NCI-H345 treated with DMSO at 0.1 percent for 48 hours (cell line): ENCODE data around the gene KIF19.

ENCODE experiments used
- DNase-seq: peaks from one replicate; lab custom pipeline; 2025; ENCODE audit not compliant: unreplicated experiment; lab: John Stamatoyannopoulos, UW

The KIF19 gene

DNA sequence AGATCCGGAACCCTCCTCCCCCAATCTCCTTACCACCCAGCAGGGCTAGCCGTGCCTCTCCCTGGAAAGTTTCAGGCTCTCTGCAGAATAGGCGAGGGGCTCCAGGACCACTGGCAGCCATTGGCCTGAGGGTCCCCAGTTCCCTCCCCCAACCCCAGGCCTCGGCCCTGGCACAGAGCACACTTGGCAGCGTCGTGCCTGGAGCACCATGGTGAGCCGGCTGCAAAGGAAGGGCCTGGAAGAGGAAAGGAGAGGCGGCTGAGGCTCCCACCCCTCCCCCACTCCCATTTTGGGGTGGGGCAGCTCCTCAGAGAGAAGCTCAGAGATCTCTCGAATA is 36.0 kb downstream of the KIF19 start:
- no peak for DNase-seq

DNA sequence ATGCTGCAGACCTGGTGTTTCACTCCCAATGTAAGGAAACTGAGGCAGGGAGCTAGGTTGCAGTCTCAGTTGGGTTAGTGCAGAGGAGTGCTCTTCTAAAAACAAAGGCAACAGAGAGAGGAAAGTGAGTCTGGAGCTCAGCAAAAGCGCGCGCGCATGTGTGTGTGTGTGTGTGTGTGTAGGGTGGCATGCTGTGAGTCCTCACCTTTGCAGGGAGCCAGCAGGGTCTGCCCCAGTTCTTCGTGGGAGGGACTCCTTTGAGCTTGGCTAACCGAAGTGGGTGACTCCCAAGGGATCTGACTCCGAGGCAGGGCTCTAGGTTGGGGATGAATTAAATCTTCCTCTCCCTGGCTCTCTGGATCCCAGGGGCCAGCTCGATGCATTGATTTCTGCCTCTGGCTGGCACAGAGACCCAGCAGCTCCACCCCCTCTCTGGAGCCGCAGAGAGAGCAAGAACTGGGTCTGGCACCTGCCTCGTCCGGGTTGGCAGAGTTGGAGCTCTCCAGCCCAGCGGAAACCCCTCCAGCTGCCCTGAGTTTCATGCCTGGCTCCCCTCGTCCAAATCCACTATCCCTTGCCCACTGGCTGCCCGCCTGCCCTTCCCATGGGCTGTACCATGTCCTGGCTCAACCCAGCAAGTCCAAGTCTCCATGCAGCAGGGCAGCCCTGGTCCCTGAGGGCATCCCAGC is 36.9 kb downstream of the KIF19 start:
- peak; percentile 51 for DNase-seq

DNA sequence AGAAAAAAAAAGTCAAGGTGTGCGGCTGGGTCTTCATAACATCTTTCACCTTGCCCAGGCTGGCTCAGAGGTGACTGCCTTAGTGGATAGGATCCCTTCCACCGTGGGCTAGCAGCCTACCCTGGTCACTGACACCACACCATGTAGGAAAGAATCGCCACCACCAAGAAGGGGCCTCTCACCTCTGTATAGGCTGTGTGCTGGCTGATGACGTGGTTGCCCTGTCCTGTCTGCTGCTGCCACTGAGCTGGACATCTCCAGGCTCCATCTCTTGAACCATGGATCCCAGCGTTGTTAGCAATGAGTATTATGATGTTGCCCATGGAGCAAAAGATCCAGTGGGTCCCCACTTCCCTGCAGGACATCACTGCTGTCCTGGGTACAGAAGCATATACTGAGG is 41.2 kb downstream of the KIF19 start, which contains the start of gene GPR142:
GPR142 (plus strand) TSS at position 301 of the 400 bp plus-strand sequence. CDS start 2,035 bp downstream, outside the sequence.
- DNase-seq = no peak

DNA sequence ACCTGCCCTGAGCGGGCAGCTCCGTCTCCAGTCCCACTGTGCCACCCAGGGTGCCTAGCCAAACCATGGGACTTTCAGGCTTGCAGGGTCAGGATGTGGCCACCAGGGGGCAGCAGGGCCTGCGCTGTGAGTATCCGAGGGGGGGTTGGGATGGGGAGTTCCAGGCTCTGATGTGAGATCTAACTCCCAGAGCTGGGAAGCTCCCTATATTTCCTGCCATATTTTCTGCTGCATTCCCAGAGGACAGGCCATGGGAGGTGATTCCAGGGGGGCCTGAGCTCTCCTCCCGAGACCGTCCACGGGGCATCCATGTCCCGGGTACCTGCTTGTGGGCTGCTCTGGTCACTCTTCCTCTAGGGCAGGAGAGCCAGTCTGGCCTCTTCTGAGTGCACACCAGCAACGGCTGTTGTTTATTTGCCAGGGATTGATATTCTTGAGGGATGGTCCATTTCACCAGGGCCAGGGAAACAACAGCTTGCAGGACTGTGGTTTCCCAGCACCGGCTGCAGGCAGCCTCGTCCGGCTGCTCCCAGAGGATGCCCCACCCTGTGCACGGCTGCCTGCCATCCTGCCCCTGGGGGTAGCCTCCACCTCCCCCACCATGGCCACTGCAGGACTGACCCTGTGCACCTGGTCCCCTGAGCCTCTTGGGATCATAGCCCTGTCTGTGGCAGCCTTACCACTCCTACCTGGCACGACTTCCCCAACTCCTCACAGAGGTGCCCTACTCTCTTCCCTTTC is 42.5 kb downstream of the KIF19 start:
- DNase-seq = peak; percentile 38

DNA sequence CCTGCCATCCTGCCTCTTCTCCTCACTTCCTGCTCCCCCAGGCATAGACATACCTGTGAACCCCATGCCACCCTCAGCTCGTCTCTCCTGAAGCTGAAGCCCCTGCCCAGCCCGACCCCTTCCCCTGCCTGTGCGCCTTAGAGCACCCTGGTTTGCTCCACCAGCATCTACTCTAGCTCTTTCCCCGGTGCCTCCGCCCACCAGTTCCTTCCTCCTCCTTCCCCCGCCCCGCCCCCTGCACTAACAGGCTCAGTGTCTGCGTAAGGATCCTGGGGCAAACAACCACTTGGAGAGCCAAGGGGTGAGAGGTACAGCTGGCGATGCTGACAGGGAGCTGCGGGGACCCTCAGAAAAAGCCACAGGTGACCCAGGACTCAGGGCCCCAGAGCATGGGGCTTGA is 43.2 kb downstream of the KIF19 start:
- DNase-seq = no peak

DNA sequence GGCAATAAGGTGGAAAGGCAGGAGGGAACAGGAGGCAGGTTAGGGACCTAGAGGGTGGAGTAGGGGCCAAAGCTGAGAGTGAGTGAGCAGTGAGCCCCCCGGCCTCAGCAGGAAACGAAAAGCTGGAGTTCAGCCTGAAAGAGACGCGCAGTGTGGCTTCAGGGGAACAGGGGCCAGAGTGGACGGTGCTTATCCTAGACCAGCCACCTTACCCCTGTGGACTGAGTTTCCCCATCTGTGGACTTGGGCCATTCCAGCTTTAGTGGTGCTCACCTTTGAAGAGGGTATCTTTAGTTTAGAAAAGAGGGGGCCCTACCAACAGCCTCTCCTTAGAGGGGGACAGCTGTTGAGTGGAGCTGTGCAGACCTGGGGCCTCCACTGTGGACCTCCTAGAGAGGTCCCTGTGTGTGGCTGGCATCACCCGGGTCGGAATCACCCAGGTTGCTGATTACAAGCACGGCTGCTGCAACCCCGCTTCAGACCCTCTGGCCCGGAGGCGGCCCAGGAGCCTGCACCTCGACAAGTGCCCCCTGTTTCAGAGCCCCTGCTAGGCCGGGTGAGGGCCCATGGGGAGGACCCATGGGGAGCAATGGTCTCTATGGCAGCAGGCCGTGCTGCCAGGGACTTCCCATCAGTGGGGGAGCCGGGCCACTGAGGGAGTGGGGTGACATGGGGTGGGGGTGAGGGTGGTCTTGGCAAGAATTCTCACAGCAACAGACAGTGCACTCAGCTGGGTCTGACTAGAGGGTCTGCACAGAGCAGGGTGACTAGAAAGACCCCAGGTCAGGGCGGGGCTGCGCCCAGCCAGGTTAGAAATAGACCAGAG is 43.9 kb downstream of the KIF19 start:
- no peak for DNase-seq

DNA sequence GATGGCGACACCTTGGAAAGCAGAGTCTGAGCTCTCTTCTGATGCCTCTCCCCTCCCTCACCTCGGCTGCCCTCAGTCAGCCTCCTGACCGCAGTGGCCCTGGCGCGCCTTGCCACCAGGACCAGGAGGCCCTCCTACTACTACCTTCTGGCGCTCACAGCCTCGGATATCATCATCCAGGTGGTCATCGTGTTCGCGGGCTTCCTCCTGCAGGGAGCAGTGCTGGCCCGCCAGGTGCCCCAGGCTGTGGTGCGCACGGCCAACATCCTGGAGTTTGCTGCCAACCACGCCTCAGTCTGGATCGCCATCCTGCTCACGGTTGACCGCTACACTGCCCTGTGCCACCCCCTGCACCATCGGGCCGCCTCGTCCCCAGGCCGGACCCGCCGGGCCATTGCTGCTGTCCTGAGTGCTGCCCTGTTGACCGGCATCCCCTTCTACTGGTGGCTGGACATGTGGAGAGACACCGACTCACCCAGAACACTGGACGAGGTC is 45.7 kb downstream of the KIF19 start:
- no peak for DNase-seq

DNA sequence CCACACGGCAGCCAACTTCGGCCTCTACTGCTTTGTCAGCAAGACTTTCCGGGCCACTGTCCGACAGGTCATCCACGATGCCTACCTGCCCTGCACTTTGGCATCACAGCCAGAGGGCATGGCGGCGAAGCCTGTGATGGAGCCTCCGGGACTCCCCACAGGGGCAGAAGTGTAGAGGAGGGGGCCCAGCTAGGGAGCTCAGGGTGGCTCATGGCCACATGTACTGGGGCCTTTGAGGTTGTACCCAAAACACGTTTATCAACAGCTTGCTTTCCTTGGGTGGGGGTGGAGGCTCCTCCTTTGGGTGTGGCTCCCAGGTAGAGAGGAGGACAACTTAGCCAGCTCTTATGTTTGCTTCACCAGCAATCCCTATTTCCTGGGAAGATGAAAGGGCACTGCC is 46.4 kb downstream of the KIF19 start:
- DNase-seq = no peak

DNA sequence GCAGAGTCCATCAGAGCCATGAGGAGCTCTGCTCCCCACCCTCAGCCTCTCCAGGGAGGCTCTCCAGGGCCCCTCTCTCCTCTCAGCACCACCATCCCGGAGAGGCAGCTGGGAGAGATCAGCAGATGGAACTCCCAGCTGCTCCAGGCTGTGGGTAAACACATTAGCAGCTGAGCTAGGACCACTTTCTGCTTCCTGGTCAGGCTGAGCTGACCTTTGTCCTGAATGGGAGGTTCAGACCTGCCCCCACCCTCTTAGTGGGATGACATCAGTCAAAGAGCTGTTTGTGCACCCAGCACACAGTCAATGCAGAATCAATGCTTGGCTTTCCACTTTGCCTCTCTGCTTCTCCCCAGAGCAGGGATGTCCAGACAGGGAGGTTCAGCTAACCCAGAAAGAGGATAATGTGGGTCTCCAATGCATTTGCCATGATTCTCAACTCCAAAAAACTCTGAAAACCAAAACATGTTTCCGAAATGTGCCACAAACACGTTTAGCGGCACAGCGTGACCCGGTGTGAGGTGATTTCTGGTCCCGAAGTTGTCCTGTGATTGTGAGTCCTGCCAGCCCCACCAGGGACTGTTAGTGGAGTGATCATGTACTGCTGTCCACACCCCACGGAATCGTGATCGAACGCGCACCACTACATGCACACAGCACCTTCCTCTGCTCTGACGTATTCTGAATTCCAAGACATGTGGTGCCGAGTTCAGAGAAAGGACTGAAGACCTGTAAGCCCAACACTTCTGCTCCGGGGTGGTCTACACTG is 48.0 kb downstream of the KIF19 start:
- DNase-seq = peak; percentile 25

DNA sequence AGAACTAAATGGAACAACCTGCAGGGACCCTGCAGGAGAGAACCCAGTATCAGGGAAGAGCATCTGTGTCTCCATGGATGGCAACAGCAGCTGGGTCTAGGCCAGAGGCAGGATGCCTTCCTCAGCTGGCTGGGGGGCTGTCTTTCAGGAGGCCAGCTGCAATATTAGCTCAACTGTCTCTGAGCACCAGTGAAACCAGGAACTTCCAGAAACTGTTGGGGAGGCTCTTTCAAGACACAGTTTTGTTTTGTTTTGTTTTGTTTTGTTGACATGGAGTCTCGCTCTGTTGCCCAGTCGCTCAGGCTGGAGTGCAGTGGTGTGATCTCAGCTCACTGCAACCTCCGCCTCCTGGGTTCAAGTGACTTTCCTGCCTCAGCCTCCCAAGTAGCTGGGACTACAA is 48.8 kb downstream of the KIF19 start:
- no peak for DNase-seq

DNA sequence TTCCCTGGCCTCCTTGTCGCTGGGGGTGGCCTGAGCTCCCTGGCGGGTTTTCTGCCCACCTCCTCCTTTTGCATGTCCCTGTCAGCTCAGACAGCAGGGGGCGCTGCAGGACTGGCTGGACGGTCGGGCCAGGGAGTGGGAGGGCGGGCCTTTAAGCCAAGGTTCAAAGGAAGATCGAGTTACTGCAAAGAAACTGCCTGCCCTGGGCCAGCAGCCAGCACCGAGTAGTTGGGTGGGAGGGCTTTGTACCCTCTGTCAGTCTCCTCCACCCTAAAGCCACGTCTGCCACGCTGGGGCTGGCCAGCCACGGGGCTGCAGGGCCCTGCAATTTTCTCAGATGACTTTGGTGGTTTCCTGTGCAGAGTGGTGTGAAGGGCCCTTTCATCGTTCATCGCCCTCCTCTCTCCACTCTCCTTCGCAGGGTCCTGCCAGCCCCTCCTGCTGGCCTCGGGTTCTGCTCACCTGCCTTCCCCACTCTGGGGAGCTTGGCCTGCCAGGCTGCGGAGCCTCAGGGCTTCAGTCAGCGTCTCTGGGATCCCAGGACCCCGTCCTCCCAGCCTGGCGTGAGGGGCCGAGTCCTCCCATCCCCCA is 53.6 kb downstream of the KIF19 start:
- peak; percentile 79 for DNase-seq

DNA sequence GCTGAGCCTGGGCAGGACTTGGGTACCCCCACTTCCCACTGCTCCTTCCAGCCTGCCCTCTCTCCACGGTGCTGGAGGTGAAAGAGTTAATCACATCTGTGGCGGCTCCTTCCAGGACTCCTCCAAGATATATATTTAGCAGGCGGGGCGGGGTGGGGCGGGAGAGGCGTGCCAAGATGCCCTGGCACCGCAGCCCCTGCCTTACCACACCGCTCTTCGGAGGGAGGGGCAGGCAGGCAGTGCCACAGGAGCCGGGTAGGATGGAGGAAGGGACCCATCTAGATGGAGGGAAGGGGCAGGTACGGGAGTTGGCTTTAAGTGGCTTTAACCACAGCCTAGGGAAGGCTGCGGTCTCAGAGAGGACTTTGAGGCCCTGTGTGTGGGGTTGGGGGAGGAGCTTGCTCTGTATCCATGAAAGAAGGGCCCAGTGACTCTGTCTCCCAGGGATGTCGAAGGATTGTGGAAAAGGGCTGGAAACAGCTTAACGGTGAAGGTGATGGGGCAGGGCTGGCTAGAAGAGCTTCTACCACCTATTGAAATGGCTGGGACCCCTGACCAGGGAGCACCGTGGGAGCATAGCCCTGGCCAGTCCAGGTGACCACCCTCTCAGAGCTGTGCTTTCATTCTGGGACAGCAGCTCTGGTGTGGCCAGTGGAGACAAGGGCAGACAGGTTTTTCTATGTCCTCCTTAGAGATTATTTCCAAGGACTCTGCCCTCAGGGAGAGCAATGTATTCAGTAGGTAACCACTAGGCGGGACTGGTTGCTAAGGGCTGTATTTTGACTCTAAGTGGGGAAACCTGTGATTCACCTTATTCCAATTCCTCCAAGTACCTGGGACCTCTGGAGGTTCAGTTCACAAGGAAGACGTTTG is 54.3 kb downstream of the KIF19 start:
- no peak for DNase-seq

DNA sequence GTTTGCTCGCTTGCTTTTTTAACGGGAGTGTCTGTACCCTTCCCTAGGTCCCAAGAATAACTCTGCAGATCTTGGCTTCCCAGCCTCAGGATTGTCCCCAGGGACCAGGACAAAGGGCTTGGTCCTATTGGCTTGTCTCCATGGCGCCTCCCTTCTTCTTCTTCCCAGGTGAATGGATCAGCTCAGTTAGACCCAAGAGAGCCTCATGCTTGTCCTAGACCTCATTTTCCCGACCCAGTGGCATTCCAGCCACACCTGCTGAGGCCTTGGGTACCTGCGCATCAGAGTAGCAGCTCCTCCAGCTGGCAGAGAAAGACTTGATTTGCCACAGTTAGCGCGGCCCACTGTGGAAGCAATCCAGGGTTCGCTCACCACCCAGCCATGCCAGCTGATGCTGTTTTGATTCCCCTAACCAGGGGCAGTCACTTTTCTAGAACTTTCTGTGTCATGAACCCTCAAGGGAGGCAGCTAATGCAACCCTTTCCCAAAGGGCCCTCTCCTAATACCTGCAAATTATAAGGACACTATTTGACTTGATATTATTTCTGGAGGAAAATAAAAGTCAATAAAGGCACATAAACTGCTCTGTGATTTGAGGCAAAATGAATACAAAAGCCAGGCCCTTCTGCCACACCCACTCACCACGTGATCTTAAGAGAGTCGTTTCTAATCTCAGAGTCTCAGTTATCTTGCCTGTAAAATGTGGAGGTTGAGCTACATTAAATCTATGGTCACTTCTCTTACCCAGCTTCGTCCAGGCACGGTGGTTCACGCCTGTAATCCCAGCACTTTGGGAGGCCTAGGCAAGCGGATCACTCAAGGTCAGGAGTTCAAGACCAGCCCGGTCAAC is 55.2 kb downstream of the KIF19 start:
- DNase-seq = no peak

DNA sequence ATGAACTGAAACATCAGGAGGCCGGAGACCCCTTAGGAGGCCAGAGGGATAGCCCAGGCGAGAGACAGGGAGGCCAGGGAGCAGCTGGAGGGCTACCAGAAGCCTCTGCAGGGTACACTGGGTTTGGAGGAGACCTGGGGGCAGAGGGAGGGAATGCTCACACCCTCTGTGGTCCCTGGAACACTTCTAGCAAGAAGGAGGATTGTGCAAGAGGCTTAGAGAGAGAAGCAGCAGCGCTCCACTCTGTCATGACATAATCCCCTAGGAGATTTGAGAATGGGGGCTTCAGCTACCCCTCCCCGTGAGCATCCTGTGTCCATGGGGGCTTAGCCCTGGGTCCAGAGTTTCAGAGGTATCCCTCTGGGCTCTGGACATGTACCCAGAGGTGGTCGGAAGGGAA is 57.1 kb downstream of the KIF19 start:
- no peak for DNase-seq

DNA sequence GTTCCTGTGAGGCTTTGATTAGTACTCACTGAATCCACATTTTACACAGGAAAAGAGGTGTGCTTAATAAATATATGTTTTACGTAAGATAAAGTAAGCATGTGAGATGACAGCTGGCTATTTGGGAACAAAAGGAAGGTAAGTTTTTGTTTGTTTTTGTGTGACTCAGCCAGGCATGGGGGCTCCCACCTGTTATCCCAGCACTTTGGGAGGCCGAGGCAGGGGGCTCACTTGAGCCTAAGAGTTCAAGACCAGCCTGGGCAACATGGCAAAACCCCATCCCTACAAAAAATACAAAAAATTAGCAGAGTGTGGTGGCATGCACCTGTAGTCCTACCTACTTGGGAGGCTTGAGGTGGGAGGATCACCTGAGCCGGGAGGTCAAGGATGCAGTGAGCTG is 59.2 kb downstream of the KIF19 start:
- DNase-seq = no peak

DNA sequence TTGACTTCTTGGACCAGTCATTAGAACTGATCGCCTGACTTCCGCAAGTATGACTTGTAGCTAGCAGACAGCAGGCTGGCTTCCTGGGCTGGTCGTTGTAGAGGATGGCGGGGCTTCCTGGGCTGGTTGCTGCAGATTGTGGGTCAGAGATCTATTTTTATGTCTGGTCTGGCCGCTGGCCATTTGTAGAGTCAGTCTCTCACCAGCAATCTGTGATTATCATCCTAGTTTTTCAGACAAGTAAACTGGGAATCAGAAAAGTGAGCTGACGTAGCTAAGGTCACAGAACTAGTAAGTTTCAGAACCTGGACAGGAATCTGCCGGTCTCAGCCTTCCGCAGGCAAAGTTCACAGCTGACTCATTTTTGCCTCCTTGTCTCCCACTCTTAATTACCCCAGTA is 60.4 kb downstream of the KIF19 start:
- DNase-seq = no peak

DNA sequence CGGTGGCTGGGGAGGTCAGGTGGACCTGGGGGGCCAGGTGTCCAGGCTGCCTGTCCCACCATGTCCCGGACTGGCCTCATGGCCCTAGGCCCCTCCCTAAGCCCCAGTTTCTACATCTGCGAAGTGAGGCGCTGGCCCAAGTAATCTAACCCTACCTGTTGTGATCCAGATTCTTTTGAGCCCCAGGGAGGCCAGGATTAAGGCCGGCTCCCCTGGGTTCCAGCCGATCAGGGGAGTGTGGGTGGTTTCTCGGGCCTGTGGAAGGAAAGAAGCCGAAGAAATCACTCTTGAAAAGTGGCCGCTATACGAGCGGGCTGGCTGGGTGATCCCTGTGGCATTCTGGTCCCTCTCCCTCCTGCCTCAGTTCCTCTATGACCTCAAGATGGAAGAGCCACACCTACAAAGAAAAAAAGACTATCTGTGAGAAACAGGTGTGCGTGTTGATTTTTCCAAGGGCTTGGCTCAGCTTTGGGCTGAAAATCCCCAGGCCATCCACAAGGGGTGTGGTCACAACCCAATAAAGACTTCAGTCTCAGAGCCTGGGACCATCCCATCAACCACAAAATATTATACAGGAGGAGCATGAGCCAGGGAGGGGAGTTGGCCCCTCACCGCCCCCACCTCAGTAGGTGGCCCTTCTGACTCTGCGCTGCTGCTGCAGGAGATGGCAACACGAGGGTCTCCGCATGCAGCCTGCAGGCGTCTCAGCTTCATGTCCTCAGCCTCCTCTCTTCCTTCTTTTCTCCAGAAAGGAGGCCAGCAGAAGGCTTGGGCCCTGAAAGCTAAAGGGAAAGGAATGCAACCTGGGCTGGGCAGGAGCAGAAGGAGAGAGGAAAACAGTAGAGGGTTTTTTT is 61.6 kb downstream of the KIF19 start:
- no peak for DNase-seq
